Natural killer cell treated with Interleukin-12 subunit alpha and Interleukin-12 subunit beta and Interleukin-15 and Interleukin-18, amount 100 ng/mL, for 72 hours (primary cell): ENCODE results near the gene STRA6. TPM values are rescaled to one million over a fixed set of nuclear protein-coding genes. Genes with fewer than 3 reads are reported as not detected.

Experiments used
- ATAC-seq, 2 donors: fragments of 150-1000 bp; cut with Tn5 transposase in 1 of 2; sonication (Bioruptor Pico), chemical (Tn5 transposase) in 1 of 2; 2 replicates each; pipeline ENCODE4 v1.10.0; 2021
- DNase-seq: peaks from one replicate; pipeline ENCODE4 v3.0.0; 2022; ENCODE audit warnings: low spot score
- H3K27ac Mint-ChIP-seq, 2 donors: 1 replicate in 1 of 2; 2 replicates in 1 of 2; pipeline ENCODE4 v1.8.0; 2022; ENCODE audit warnings: mixed read lengths in 2 of 2, mild to moderate bottlenecking in 1 of 2, moderate library complexity in 1 of 2
- H3K27me3 Mint-ChIP-seq, 2 donors: 1 replicate in 1 of 2; 2 replicates in 1 of 2; pipeline ENCODE4 v1.8.0; 2022; ENCODE audit warnings: mixed read lengths in 2 of 2
- H3K36me3 Mint-ChIP-seq: one replicate; pipeline ENCODE4 v1.8.0; 2022; ENCODE audit warnings: mixed read lengths
- H3K4me1 Mint-ChIP-seq, 2 donors: 1 replicate in 1 of 2; 2 replicates in 1 of 2; pipeline ENCODE4 v1.8.0; 2022; ENCODE audit warnings: low read depth in 2 of 2, mixed read lengths in 2 of 2, mild to moderate bottlenecking in 1 of 2
- H3K4me3 Mint-ChIP-seq: one replicate; pipeline ENCODE4 v1.8.0; 2022; ENCODE audit warnings: mixed read lengths
- H3K9me3 Mint-ChIP-seq: 2 replicates; pipeline ENCODE4 v1.8.0; 2022; ENCODE audit warnings: mixed read lengths
- total RNA-seq, 2 donors: library from RNA; stranded (reverse); gene quantifications; one replicate each; pipeline ENCODE4 v1.2.3, GENCODE V29; 2022

The STRA6 gene
- total RNA-seq, 2 donors from 2014 or later = not detected

DNA sequence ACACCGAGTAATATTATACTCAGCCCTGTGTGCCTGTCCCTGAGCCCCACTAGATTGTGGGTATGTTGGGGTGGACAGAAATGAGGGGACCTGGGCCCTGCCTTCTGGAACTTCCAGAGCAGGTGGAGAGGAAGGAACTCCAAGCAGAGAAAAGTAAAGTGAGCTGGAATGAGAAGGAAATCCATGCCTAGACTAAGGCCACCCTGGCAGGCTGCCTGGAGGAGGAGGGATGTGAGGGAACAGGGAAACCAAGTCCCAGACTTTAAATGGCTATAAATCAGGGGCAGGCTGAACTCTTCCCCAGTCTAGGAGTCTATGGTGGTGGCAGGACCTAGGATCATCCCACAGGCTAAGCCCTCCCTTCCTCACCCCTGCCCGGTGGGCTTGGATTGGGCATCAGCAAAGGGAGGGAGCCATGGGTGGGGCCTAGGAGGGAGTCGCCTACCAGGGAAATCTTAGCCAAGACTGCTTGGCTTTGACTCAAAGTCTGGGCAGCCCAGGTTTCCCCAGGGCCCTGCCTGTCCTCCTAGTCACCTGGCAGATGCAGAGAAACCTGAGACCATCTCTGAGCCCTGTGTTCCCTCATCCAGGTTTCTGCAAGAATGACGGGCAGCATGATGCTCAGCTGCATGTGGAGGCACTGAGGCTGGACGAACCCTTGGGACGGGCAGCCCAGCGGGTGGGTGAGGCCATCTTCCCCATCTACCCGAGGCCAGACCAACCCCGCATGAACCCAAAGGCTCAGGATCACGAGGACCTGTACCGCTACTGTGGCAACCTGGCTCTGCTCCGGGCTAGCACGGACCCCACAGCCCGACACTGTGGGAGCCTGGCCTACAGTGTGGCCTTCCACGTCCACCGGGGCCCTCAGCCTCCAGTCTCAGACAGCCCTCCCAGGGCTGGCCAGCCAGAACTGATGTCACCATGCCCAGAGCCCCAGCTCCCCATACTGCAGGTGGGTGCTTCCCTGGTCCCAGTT, 15.6 kb upstream of the STRA6 start:
- H3K4me1 Mint-ChIP-seq = peaks cover 0 to 5% of the 10 kb centered on the region in 2 donors
- no peak for DNase-seq

DNA sequence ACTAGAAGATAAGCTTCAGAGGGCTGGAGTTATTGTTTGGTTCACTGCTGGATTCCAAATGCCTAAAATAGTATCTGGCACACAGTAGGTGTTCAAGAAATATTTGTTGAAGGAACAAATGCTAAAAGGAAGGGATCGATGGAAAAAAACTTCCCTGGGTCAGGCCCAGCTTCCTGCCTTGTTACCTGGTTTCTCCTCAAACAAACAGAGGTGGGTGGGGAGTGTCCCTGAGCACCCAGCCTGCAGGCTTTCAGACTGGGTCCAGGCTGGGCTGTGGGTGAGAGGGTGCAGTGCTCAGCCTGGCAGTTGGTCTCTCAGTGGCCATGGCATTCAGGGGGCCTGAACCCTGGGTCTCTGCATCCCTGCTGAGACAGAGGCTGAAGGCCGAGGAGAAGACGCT, 14.4 kb upstream of the STRA6 start:
- H3K27me3 Mint-ChIP-seq = peaks cover 19 to 25% of the 10 kb centered on the region in 2 donors
- DNase-seq (no peak), ATAC-seq (no peak)
- H3K9me3 Mint-ChIP-seq = no peaks in the 10 kb centered on the region
- no peaks in the 10 kb centered on the region for H3K36me3 Mint-ChIP-seq
- H3K27ac Mint-ChIP-seq = no peak overlapping the region
- H3K4me1 Mint-ChIP-seq = peaks cover 0 to 5% of the 10 kb centered on the region in 2 donors
- H3K4me3 Mint-ChIP-seq = no peak overlapping the region

More for the DNA sequence above, 15.6 kb upstream of the STRA6 start:
- H3K9me3 Mint-ChIP-seq = no peaks in the 10 kb centered on the region
- H3K36me3 Mint-ChIP-seq = no peaks in the 10 kb centered on the region
- H3K27me3 Mint-ChIP-seq = peaks cover 25 to 28% of the 10 kb centered on the region in 2 donors
- no peak overlapping the region for H3K4me3 Mint-ChIP-seq
- no peak for ATAC-seq
- no peak overlapping the region for H3K27ac Mint-ChIP-seq

DNA sequence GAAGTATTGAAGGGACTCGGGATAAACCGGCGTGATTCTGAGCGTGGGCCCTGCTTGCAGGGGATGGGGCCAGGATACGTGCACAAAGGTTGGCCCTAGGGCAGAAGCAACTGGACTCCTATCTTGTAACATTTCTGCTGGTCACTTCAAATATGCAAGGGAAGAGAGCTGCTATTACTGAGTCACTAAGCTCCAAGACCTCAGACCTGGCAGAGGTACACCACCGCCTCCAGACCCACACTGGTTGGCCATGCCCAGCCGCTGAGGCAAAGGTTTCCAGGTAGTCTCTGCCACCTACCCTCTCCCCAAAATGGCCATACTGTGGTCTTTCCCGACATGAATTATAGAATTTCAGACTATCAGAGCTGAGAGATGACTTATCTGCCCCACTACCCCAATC, 13.4 kb upstream of the STRA6 start:
- Mint-ChIP-seq H3K27me3 (peaks cover 23 to 32% of the 10 kb centered on the region in 2 donors), H3K4me1 (peaks cover 0 to 5% of the 10 kb centered on the region in 2 donors), H3K27ac (no peak overlapping the region), H3K9me3 (no peaks in the 10 kb centered on the region), H3K4me3 (no peak overlapping the region), H3K36me3 (no peaks in the 10 kb centered on the region)
- DNase-seq = no peak
- ATAC-seq = no peak

DNA sequence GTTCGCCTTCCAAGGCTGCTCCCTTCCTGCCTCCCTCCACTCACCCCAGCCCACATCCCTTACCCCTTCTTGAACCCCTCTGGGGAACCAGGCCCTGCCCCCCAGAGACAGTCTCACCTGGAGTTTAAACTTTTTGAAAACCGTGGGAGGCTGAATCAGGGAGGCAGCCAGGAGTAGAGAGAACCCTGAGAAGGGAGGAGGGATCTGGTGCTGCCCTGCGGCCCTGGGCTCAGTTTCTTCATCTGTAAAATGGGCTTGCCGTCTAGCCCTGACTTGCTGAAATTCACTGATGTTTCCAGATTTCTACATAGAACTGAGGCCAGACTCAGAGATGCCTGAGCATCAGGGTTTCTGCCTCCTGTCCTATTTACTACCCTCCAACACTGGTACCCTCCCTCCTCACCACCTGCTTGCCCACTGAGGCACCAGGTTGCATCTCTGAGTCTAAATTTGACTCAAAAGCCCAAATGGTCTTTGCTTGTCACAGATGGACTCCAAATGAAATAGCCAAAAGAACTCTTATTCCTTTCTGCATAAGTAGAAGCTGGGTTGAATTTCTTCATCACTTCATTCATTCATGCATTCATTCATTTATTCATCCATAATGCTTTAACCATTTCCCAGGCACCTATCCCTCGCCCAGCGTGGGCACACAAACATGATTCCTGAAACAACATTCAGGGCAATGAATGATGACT, 11.9 kb upstream of the STRA6 start:
- ATAC-seq = no peak
- H3K4me1 Mint-ChIP-seq = peaks cover 0 to 5% of the 10 kb centered on the region in 2 donors

GRCh38 chr15:74213858-74214284, 11.3 kb upstream of the STRA6 start:
- Mint-ChIP-seq H3K27me3 (peaks cover 12 to 24% of the 10 kb centered on the region in 2 donors), H3K9me3 (no peaks in the 10 kb centered on the region), H3K36me3 (no peaks in the 10 kb centered on the region), H3K4me1 (peaks cover 0 to 5% of the 10 kb centered on the region in 2 donors), H3K4me3 (no peak overlapping the region), H3K27ac (no peak overlapping the region)
- DNase-seq = no peak
- no peak for ATAC-seq

More for the DNA sequence above, 11.9 kb upstream of the STRA6 start:
- Mint-ChIP-seq H3K9me3 (no peaks in the 10 kb centered on the region), H3K27ac (no peak overlapping the region), H3K36me3 (no peaks in the 10 kb centered on the region), H3K27me3 (peaks cover 13 to 27% of the 10 kb centered on the region in 2 donors), H3K4me3 (no peak overlapping the region)
- no peak for DNase-seq

DNA sequence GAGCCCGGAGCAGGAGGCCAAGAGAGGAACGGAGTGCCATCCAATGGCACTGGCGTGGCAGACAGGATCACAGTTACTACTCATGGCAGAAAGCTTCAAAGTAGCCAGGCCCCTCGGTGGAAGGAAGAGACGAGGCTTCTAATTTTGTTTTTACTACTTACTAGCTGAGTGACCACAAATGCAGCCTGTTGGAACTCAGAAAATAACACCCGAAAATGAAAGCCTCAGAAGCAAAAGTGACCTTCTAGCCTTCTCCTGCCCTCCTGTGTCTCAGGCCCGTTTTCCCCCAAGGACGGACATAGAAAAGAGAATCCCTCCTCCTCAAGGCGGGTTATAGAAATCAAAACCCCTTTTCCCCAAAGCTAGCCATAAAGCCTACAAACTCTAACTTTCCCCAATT, 9.9 kb upstream of the STRA6 start:
- ATAC-seq (no peak), DNase-seq (no peak)
- Mint-ChIP-seq H3K9me3 (no peaks in the 10 kb centered on the region), H3K4me1 (peaks cover 0 to 5% of the 10 kb centered on the region in 2 donors), H3K27me3 (peaks cover 15 to 26% of the 10 kb centered on the region in 2 donors), H3K4me3 (no peak overlapping the region), H3K36me3 (no peaks in the 10 kb centered on the region), H3K27ac (no peak overlapping the region)

DNA sequence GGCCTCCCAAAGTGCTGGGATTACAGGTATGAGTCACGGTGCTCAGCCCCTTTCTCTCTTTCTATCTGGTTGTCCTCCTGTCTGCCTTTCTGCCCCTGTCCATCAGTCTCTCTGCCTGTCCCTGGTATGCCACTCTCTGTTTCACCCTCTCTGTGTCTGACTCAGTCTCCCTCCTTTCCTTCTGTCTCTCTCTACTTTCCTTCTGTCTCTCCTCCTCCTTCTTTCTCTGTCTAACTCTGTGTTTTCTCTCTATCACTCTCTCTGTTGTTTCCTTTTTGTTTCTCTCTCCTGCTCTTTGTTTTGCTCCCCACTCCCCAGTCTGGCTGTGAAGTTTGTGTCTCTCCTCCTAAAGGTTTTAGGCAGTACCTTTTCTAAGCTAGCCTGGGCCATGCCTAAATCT, 9.1 kb upstream of the STRA6 start:
- no peak overlapping the region for H3K4me3 Mint-ChIP-seq
- H3K27ac Mint-ChIP-seq = no peak overlapping the region

DNA sequence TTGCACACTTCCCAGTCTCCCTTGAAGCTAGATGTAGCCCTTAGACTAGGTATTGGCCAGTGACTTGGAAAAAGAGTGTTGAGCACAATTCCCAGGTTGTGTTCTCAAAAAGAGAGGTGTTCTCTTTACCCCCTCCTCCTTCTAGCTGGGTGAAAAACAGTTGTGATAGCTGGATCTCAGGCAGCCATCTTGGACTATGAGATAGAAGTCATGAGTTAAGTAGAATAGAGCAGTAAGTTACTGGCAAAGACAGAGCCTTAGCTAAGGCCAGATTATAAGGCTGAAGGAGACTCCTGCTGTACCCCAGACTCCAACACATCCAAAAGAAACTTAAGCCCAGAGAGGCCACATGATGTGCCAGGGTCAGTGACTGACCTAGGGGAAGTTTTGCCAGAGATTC, 8.1 kb upstream of the STRA6 start:
- DNase-seq (no peak), ATAC-seq (no peak)
- Mint-ChIP-seq H3K27me3 (peaks cover 15 to 30% of the 10 kb centered on the region in 2 donors), H3K9me3 (no peaks in the 10 kb centered on the region), H3K4me1 (peaks cover 0 to 5% of the 10 kb centered on the region in 2 donors), H3K27ac (no peak overlapping the region), H3K4me3 (no peak overlapping the region), H3K36me3 (no peaks in the 10 kb centered on the region)

More for the DNA sequence above, 9.1 kb upstream of the STRA6 start:
- Mint-ChIP-seq H3K36me3 (no peaks in the 10 kb centered on the region), H3K27me3 (peaks cover 15 to 30% of the 10 kb centered on the region in 2 donors), H3K9me3 (no peaks in the 10 kb centered on the region), H3K4me1 (peaks cover 0 to 5% of the 10 kb centered on the region in 2 donors)
- DNase-seq (no peak), ATAC-seq (no peak)

- no peaks in the 10 kb centered on the region for H3K9me3 Mint-ChIP-seq
Observed at GRCh38 chr15:74209997-74210671, 7.5 kb upstream of the STRA6 start.

GRCh38 chr15:74209560-74209958, 7.0 kb upstream of the STRA6 start:
- Mint-ChIP-seq H3K27me3 (peaks cover 8 to 20% of the 10 kb centered on the region in 2 donors), H3K4me3 (no peak overlapping the region), H3K9me3 (no peaks in the 10 kb centered on the region), H3K4me1 (no peaks in the 10 kb centered on the region), H3K27ac (no peak overlapping the region), H3K36me3 (no peaks in the 10 kb centered on the region)
- ATAC-seq = no peak
- DNase-seq = no peak

More at GRCh38 chr15:74209997-74210671, 7.5 kb upstream of the STRA6 start:
- H3K4me1 Mint-ChIP-seq = peaks cover 0 to 4% of the 10 kb centered on the region in 2 donors
- no peak for DNase-seq
- ATAC-seq = no peak
- no peak overlapping the region for H3K27ac Mint-ChIP-seq
- peaks cover 14 to 26% of the 10 kb centered on the region in 2 donors for H3K27me3 Mint-ChIP-seq
- H3K4me3 Mint-ChIP-seq = no peak overlapping the region
- H3K36me3 Mint-ChIP-seq = no peaks in the 10 kb centered on the region

DNA sequence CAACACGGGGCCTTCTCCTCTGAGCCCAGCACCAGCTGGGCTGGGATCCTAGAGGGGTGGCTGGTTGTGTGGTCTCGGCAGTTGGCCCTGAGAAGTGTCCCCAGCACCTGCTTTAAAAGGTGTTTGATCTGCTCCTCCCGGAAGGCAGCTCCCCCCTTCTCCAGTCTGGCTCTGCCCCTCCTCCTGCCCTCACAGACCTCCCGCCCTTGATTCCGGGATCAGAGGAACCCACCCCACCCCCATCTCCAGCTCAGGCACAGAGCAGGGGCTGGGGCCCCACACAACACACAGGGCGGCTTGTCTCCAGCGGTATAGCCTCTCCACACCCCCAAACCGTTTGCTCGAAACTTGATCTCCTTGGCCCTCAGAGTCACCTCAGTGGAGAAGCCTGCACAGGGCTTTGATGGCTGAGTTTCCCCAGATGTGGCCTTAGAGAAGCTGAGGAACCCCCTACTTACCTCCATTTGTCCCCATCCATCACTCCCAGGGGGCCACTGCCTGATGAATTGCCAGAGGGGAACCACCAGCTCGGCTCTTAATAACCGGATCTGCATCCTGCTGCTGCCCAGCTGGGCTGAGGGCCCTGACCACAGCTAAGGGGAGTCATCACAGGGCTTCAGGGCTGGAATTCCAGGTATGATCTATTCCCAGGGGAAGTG, 6.4 kb upstream of the STRA6 start:
- Mint-ChIP-seq H3K27me3 (peaks cover 8 to 20% of the 10 kb centered on the region in 2 donors), H3K4me1 (no peaks in the 10 kb centered on the region), H3K27ac (no peak overlapping the region), H3K4me3 (no peak overlapping the region), H3K9me3 (no peaks in the 10 kb centered on the region), H3K36me3 (no peaks in the 10 kb centered on the region)
- DNase-seq = no peak
- ATAC-seq = no peak

- DNase-seq = no peak
- Mint-ChIP-seq H3K4me1 (no peaks in the 10 kb centered on the region), H3K27ac (no peak overlapping the region)
Observed at GRCh38 chr15:74208496-74208895, 5.9 kb upstream of the STRA6 start.

More at GRCh38 chr15:74208496-74208895, 5.9 kb upstream of the STRA6 start:
- no peak for ATAC-seq
- no peaks in the 10 kb centered on the region for H3K9me3 Mint-ChIP-seq
- H3K4me3 Mint-ChIP-seq = no peak overlapping the region
- no peaks in the 10 kb centered on the region for H3K36me3 Mint-ChIP-seq
- peaks cover 8 to 19% of the 10 kb centered on the region in 2 donors for H3K27me3 Mint-ChIP-seq
